Nephron (organoid): ENCODE measurements around the gene MARS2.
"Not testable (repeated sequence)": the region's sequence is repeated elsewhere in the genome, so short reads cannot be mapped to it uniquely, and the experiment has no call there.

Experiments
- H3K27ac Mint-ChIP-seq, 3 experiments: 2 replicates each; pipeline ENCODE4 v1.8.0; 2020; ENCODE audit warnings: mixed read lengths in 3 of 3, mild to moderate bottlenecking in 2 of 3, moderate library complexity in 1 of 3
- H3K27me3 Mint-ChIP-seq: 2 replicates; pipeline ENCODE4 v1.8.0; 2021; ENCODE audit warnings: low read depth, mild to moderate bottlenecking, moderate library complexity, mixed read lengths
- H3K36me3 Mint-ChIP-seq: 2 replicates; pipeline ENCODE4 v1.8.0; 2020; ENCODE audit warnings: low read depth, mixed read lengths
- H3K4me1 Mint-ChIP-seq: 2 replicates; pipeline ENCODE4 v1.8.0; 2020; ENCODE audit warnings: mixed read lengths
- H3K4me3 Mint-ChIP-seq, 3 experiments: 2 replicates each; pipeline ENCODE4 v1.8.0; 2020; ENCODE audit warnings: mild to moderate bottlenecking in 3 of 3, mixed read lengths in 3 of 3, moderate library complexity in 2 of 3
- H3K9me3 Mint-ChIP-seq: 2 replicates; pipeline ENCODE4 v1.8.0; 2020; ENCODE audit warnings: mixed read lengths
- CTCF ChIP-seq, 3 experiments: fragments of 200-600 bp; sonication (generic); IDR thresholded peaks; one replicate each; pipeline ENCODE4 v1.5.0; 2021; ENCODE audit warnings: antibody characterized with exemption in 3 of 3; ENCODE audit not compliant: unreplicated experiment in 3 of 3

MARS2 gene

GRCh38 chr2:197704434-197705120 is 592 bp upstream of the MARS2 start:
- Mint-ChIP-seq H3K36me3 (peaks cover 2% of the 10 kb centered on the region), H3K27me3 (no peaks in the 10 kb centered on the region), H3K4me1 (peaks cover 35% of the 10 kb centered on the region)

GRCh38 chr2:197705912-197706838 is 1.0 kb downstream of the MARS2 start:
- Mint-ChIP-seq H3K9me3 (no peaks in the 10 kb centered on the region), H3K27me3 (no peaks in the 10 kb centered on the region), H3K4me1 (peaks cover 35% of the 10 kb centered on the region), H3K36me3 (peaks cover 7% of the 10 kb centered on the region), H3K27ac (peak overlapping the region in 1 of 3 experiments; percentile 73), H3K4me3 (peak overlapping the region; percentile 86 to 92 (median 91))
- TF ChIP-seq CTCF (IDR thresholded peaks at IDR 0.05; ENCODE audit: unreplicated experiment in 3 of 3), result no peak

More at GRCh38 chr2:197704434-197705120, 592 bp upstream of the MARS2 start:
- Mint-ChIP-seq H3K9me3 (no peaks in the 10 kb centered on the region), H3K4me3 (peak overlapping the region; percentile 76 to 86 (median 84)), H3K27ac (peak overlapping the region; percentile 86 to 95 (median 91))
- TF ChIP-seq CTCF (IDR thresholded peaks at IDR 0.05; ENCODE audit: unreplicated experiment in 3 of 3), result no peak

GRCh38 chr2:197706839-197707207 is 1.7 kb downstream of the MARS2 start:
- Mint-ChIP-seq H3K9me3 (no peaks in the 10 kb centered on the region), H3K4me1 (peaks cover 35% of the 10 kb centered on the region), H3K27me3 (no peaks in the 10 kb centered on the region), H3K36me3 (peaks cover 7% of the 10 kb centered on the region), H3K27ac (no peak overlapping the region), H3K4me3 (peak overlapping the region; percentile 86 to 92 (median 91))
- no peak for TF ChIP-seq CTCF (IDR thresholded peaks at IDR 0.05; ENCODE audit: unreplicated experiment in 3 of 3)

- Mint-ChIP-seq H3K9me3 (no peaks in the 10 kb centered on the region), H3K4me3 (peak overlapping the region; percentile 86 to 92 (median 91)), H3K36me3 (peaks cover 7% of the 10 kb centered on the region), H3K27ac (no peak overlapping the region), H3K4me1 (peaks cover 35% of the 10 kb centered on the region), H3K27me3 (no peaks in the 10 kb centered on the region)
- TF ChIP-seq CTCF (IDR thresholded peaks at IDR 0.05; ENCODE audit: unreplicated experiment in 3 of 3), result peak; percentile 67 to 79 (median 72)
Observed at GRCh38 chr2:197707316-197708213, 2.4 kb downstream of the MARS2 start.

- peaks cover 35% of the 10 kb centered on the region for H3K4me1 Mint-ChIP-seq
- TF ChIP-seq CTCF (IDR thresholded peaks at IDR 0.05; ENCODE audit: unreplicated experiment in 3 of 3), result no peak
- H3K27me3 Mint-ChIP-seq, result no peaks in the 10 kb centered on the region
- peaks cover 7% of the 10 kb centered on the region for H3K36me3 Mint-ChIP-seq
- H3K27ac Mint-ChIP-seq, result no peak overlapping the region
- H3K4me3 Mint-ChIP-seq, result peak overlapping the region; percentile 46 to 74 (median 48)
- H3K9me3 Mint-ChIP-seq, result no peaks in the 10 kb centered on the region
Observed at GRCh38 chr2:197708331-197708730, 3.2 kb downstream of the MARS2 start.

GRCh38 chr2:197709140-197709539 is 4.0 kb downstream of the MARS2 start:
- not testable (repeated sequence) for H3K27me3 Mint-ChIP-seq, H3K36me3 Mint-ChIP-seq, H3K9me3 Mint-ChIP-seq, H3K27ac Mint-ChIP-seq
- Mint-ChIP-seq H3K4me3 (peak overlapping the region in 1 of 3 experiments; percentile 59), H3K4me1 (peaks cover 35% of the 10 kb centered on the region)
